NCI-H1694 (cell line): Measurements from ENCODE around the gene CACNB2.
"Not testable (repeated sequence)": the region's sequence is repeated elsewhere in the genome, so short reads cannot be mapped to it uniquely, and the experiment has no call there.

ENCODE experiments used
- DNase-seq: peaks from one replicate; lab custom pipeline; 2025; lab: John Stamatoyannopoulos, UW

The CACNB2 gene

GRCh38 chr10:18145652-18146051 lies 5.4 kb downstream of the CACNB2 start:
- no peak for DNase-seq

- DNase-seq, result no peak
Observed at GRCh38 chr10:18149196-18149800, 9.1 kb downstream of the CACNB2 start.

- no peak for DNase-seq
Observed at GRCh38 chr10:18151356-18151890, 11.2 kb downstream of the CACNB2 start.

- DNase-seq, result not testable (repeated sequence)
Observed at GRCh38 chr10:18153381-18153780, 13.2 kb downstream of the CACNB2 start.

GRCh38 chr10:18155321-18155720 lies 15.1 kb downstream of the CACNB2 start:
- no peak for DNase-seq

- DNase-seq, result not testable (repeated sequence)
Observed at GRCh38 chr10:18156797-18157196, 16.6 kb downstream of the CACNB2 start.

GRCh38 chr10:18157881-18158280 lies 17.7 kb downstream of the CACNB2 start:
- no peak for DNase-seq

GRCh38 chr10:18158773-18159265 lies 18.6 kb downstream of the CACNB2 start:
- no peak for DNase-seq

GRCh38 chr10:18159557-18159956 lies 19.3 kb downstream of the CACNB2 start:
- DNase-seq, result no peak

GRCh38 chr10:18162021-18162627 lies 21.9 kb downstream of the CACNB2 start:
- DNase-seq, result no peak

- DNase-seq, result no peak
Observed at GRCh38 chr10:18164093-18164492, 23.9 kb downstream of the CACNB2 start.

- DNase-seq, result no peak
Observed at GRCh38 chr10:18164748-18165361, 24.6 kb downstream of the CACNB2 start.

- DNase-seq, result no peak
Observed at GRCh38 chr10:18178854-18179483, 38.7 kb downstream of the CACNB2 start.

- DNase-seq, result no peak
Observed at GRCh38 chr10:18179891-18180290, 39.7 kb downstream of the CACNB2 start.

GRCh38 chr10:18181382-18181781 lies 41.2 kb downstream of the CACNB2 start:
- DNase-seq, result not testable (repeated sequence)

GRCh38 chr10:18185621-18186020 lies 45.4 kb downstream of the CACNB2 start:
- no peak for DNase-seq

- no peak for DNase-seq
Observed at GRCh38 chr10:18190840-18191239, 50.6 kb downstream of the CACNB2 start.

- DNase-seq, result no peak
Observed at GRCh38 chr10:18194634-18195033, 54.4 kb downstream of the CACNB2 start.

GRCh38 chr10:18195060-18195799 lies 55.0 kb downstream of the CACNB2 start:
- DNase-seq, result no peak

- DNase-seq, result no peak
Observed at GRCh38 chr10:18196806-18197550, 56.8 kb downstream of the CACNB2 start.

- DNase-seq, result no peak
Observed at GRCh38 chr10:18197706-18198105, 57.5 kb downstream of the CACNB2 start.
